ENCODE data around the gene DOC2B.
"Not testable (repeated sequence)": the region's sequence is repeated elsewhere in the genome, so short reads cannot be mapped to it uniquely, and the experiment has no call there.

Gene DOC2B

GRCh38 chr17:181245-182049 is at the start of gene DOC2B:
Gene DOC2B, minus strand, starts transcription at chr17:181650. Its CDS starts 171 bp downstream, at chr17:181479.
- DNase-seq (ENCODE audit: low read depth): no peak

GRCh38 chr17:230395-230770 is 48.9 kb upstream of the DOC2B start:
- no peak for DNase-seq (ENCODE audit: low read depth)

GRCh38 chr17:229709-230394 is 48.4 kb upstream of the DOC2B start:
- no peak for DNase-seq (ENCODE audit: low read depth)

GRCh38 chr17:228951-229708 is 47.7 kb upstream of the DOC2B start:
- DNase-seq (ENCODE audit: low read depth): no peak

- no peak for DNase-seq (ENCODE audit: low read depth)
Observed at GRCh38 chr17:227946-228615, 46.6 kb upstream of the DOC2B start.

- DNase-seq (ENCODE audit: low read depth): no peak
Observed at GRCh38 chr17:227078-227945, 45.9 kb upstream of the DOC2B start.

- no peak for DNase-seq (ENCODE audit: low read depth)
Observed at GRCh38 chr17:226108-227077, 44.9 kb upstream of the DOC2B start.

GRCh38 chr17:225551-225950 is 44.1 kb upstream of the DOC2B start:
- DNase-seq (ENCODE audit: low read depth): no peak

- DNase-seq (ENCODE audit: low read depth): not testable (repeated sequence)
Observed at GRCh38 chr17:224576-224975, 43.1 kb upstream of the DOC2B start.

GRCh38 chr17:223723-224471 is 42.4 kb upstream of the DOC2B start:
- DNase-seq (ENCODE audit: low read depth): no peak

- DNase-seq (ENCODE audit: low read depth): no peak
Observed at GRCh38 chr17:222172-222571, 40.7 kb upstream of the DOC2B start.

- DNase-seq (ENCODE audit: low read depth): no peak
Observed at GRCh38 chr17:219696-220095, 38.2 kb upstream of the DOC2B start.

GRCh38 chr17:218432-219110 is 37.1 kb upstream of the DOC2B start:
- DNase-seq (ENCODE audit: low read depth): no peak

GRCh38 chr17:216625-217024 is 35.2 kb upstream of the DOC2B start:
- DNase-seq (ENCODE audit: low read depth): no peak

GRCh38 chr17:215563-216478 is 34.4 kb upstream of the DOC2B start:
- DNase-seq (ENCODE audit: low read depth): not testable (repeated sequence)

- no peak for DNase-seq (ENCODE audit: low read depth)
Observed at GRCh38 chr17:214881-215331, 33.5 kb upstream of the DOC2B start.

GRCh38 chr17:213286-214105 is 32.0 kb upstream of the DOC2B start:
- DNase-seq (ENCODE audit: low read depth): no peak

Measured in GM04503 (cell line).